ENCODE measurements around the gene PRSS21. TPM values are rescaled to one million over a fixed set of nuclear protein-coding genes. Genes with fewer than 3 reads are reported as not detected.

PRSS21 gene
- total RNA-seq, 2 donors from 2014 or later = 0.53 to 21.5 TPM

DNA sequence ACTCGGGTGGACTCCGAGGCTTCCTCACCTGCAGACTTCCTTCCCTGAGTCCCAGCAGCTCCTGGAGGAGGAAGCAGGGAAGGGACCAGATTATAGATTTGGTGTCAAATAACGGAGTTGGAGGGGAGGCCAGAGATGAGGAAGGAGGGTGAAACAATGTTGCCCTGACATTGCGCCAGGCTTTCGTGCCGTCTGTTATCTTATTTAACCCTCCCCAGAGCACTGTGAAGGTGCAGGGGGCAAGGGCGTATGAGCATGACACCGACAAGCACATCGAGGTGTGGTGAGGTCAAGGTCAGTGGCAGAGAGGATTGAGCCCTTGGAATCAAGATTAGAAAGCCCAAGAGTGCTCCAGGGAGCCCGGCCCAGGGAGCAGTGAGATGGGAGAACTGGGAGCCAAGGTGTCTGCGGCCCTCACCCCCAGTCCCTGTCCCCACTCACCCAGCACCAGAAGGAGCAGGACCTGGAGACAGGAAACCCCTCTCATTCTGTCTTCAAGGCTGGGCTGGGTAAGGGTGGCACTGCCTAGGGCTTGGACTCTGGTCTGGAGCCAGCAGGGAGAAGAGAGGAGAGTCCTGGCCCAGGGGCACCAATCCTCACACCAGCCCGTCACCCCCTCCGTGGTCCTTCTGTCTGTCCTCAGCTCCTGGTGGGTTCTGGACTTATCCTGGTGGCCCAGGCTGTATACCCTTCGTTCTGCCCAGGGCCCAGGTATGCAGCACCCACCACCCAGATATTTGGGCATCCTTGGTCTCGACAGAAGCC is 30.8 kb upstream of the PRSS21 start:
- DNase-seq (ENCODE audit: low spot score) = no peak
- peaks cover 5 to 9% of the 10 kb centered on the region in 2 donors for H3K4me1 Mint-ChIP-seq (ENCODE audit: low read depth in 2 of 2)
- no peak overlapping the region for H3K27ac Mint-ChIP-seq
- no peaks in the 10 kb centered on the region for H3K36me3 Mint-ChIP-seq
- H3K27me3 Mint-ChIP-seq = peaks cover 0 to 6% of the 10 kb centered on the region in 2 donors
- ATAC-seq = no peak
- H3K4me3 Mint-ChIP-seq = peak overlapping the region; percentile 8
- H3K9me3 Mint-ChIP-seq = no peaks in the 10 kb centered on the region

GRCh38 chr16:2786826-2787151 is 30.2 kb upstream of the PRSS21 start:
- Mint-ChIP-seq H3K27me3 (peaks cover 0 to 8% of the 10 kb centered on the region in 2 donors), H3K27ac (no peak overlapping the region), H3K9me3 (no peaks in the 10 kb centered on the region), H3K4me1 (ENCODE audit: low read depth in 2 of 2) (peaks cover 5 to 9% of the 10 kb centered on the region in 2 donors), H3K4me3 (no peak overlapping the region), H3K36me3 (no peaks in the 10 kb centered on the region)
- no peak for ATAC-seq
- no peak for DNase-seq (ENCODE audit: low spot score)

GRCh38 chr16:2787406-2787805 is 29.6 kb upstream of the PRSS21 start, which contains the start of gene PRSS33:
PRSS33 (minus strand) TSS chr16:2787560; CDS start chr16:2786547, 1,013 bp downstream.
- Mint-ChIP-seq H3K27ac (no peak within 1 kb of the TSS), H3K27me3 (peaks cover 0 to 9% of the 10 kb centered on the region in 2 donors), H3K4me3 (no peak within 1 kb of the TSS), H3K9me3 (no peaks in the 10 kb centered on the region), H3K4me1 (ENCODE audit: low read depth in 2 of 2) (peaks cover 5 to 9% of the 10 kb centered on the region in 2 donors), H3K36me3 (no peaks in the 10 kb centered on the region)
- no peak for DNase-seq (ENCODE audit: low spot score)
- ATAC-seq = no peak

- DNase-seq (ENCODE audit: low spot score) = no peak
- Mint-ChIP-seq H3K9me3 (no peaks in the 10 kb centered on the region), H3K4me1 (ENCODE audit: low read depth in 2 of 2) (peaks cover 5 to 9% of the 10 kb centered on the region in 2 donors), H3K36me3 (no peaks in the 10 kb centered on the region), H3K27me3 (peaks cover 0 to 11% of the 10 kb centered on the region in 2 donors), H3K4me3 (no peak overlapping the region), H3K27ac (no peak overlapping the region)
- ATAC-seq = no peak
Observed at GRCh38 chr16:2787961-2788360, 29.1 kb upstream of the PRSS21 start.

- H3K36me3 Mint-ChIP-seq = no peaks in the 10 kb centered on the region
- ATAC-seq (no peak), DNase-seq (ENCODE audit: low spot score) (no peak)
- H3K4me3 Mint-ChIP-seq = no peak overlapping the region
- H3K27me3 Mint-ChIP-seq = peaks cover 0 to 14% of the 10 kb centered on the region in 2 donors
- no peaks in the 10 kb centered on the region for H3K9me3 Mint-ChIP-seq
- peaks cover 5 to 6% of the 10 kb centered on the region in 2 donors for H3K4me1 Mint-ChIP-seq (ENCODE audit: low read depth in 2 of 2)
- H3K27ac Mint-ChIP-seq = no peak overlapping the region
Observed at GRCh38 chr16:2790631-2791030, 26.4 kb upstream of the PRSS21 start.

DNA sequence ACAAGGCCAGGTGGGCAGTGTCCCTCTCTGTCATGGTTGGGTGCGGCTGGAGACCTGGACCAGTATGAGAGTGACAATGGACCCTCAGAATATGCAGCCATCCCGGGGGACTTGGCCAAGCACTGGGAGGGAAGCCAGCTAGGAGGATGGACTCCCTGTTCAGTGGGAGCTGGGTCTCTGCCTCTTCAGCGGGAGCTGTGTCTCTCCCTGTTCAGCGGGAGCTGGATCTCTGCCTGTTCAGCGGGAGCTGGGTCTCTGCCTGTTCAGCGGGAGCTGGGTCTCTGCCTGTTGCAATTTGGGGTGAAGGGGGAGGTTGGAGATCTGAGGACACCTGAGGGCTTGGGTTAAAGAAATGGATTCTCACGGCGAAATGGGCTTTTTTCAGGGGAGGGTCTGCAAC is 25.9 kb upstream of the PRSS21 start:
- no peak for ATAC-seq
- no peaks in the 10 kb centered on the region for H3K36me3 Mint-ChIP-seq

GRCh38 chr16:2792940-2793339 is 24.1 kb upstream of the PRSS21 start:
- H3K9me3 Mint-ChIP-seq = no peaks in the 10 kb centered on the region
- H3K4me1 Mint-ChIP-seq (ENCODE audit: low read depth in 2 of 2) = no peaks in the 10 kb centered on the region
- no peak for DNase-seq (ENCODE audit: low spot score)
- ATAC-seq = no peak
- H3K36me3 Mint-ChIP-seq = no peaks in the 10 kb centered on the region
- no peak overlapping the region for H3K27ac Mint-ChIP-seq
- H3K27me3 Mint-ChIP-seq = peaks cover 0 to 11% of the 10 kb centered on the region in 2 donors
- no peak overlapping the region for H3K4me3 Mint-ChIP-seq

More for the DNA sequence above, 25.9 kb upstream of the PRSS21 start:
- no peaks in the 10 kb centered on the region for H3K9me3 Mint-ChIP-seq
- H3K4me1 Mint-ChIP-seq (ENCODE audit: low read depth in 2 of 2) = peaks cover 2 to 3% of the 10 kb centered on the region in 2 donors
- no peak overlapping the region for H3K27ac Mint-ChIP-seq
- peaks cover 0 to 11% of the 10 kb centered on the region in 2 donors for H3K27me3 Mint-ChIP-seq
- DNase-seq (ENCODE audit: low spot score) = no peak
- H3K4me3 Mint-ChIP-seq = no peak overlapping the region

DNA sequence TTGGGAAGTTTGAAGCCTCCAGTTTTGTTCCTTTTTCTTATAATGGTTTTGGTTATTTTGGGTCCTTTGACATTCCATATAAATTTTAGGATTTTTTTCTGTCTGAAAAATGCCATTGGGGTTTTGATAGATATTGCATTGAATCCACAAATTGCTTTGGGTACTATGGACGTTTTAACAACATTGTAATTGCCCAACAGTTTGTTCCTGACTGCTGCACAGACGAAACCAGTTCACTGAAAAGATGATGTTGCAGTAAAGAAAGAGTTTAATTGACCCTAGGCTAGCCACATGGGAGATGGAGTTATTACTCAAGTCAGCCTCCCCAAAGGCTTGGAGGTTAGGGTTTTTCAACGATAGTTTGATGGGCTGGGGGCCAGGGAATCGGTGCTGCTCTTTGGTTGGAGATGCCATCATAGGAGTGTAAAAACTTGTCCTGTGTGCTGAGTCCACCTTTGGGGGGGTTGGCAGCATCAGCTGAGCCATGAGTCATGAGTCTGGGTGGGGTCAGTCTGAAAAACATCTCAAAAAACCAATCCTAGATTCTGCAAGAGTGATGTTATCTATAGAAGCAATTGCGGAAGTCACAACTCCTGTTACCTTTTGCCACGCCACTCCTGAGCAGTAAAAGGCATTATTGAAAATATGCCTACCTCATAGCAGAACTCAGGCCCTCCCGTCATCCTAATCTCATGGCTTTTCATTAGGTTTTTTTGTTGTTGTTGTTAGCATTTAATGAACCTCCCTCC is 21.5 kb upstream of the PRSS21 start:
- Mint-ChIP-seq H3K27me3 (peaks cover 0 to 11% of the 10 kb centered on the region in 2 donors), H3K9me3 (no peaks in the 10 kb centered on the region), H3K27ac (peak overlapping the region in 1 of 2 donors; percentile 69), H3K4me3 (no peak overlapping the region), H3K4me1 (ENCODE audit: low read depth in 2 of 2) (no peaks in the 10 kb centered on the region), H3K36me3 (no peaks in the 10 kb centered on the region)
- DNase-seq (ENCODE audit: low spot score) (no peak), ATAC-seq (peak in 1 of 2 donors; percentile 48)

- Mint-ChIP-seq H3K4me1 (ENCODE audit: low read depth in 2 of 2) (no peaks in the 10 kb centered on the region), H3K9me3 (no peaks in the 10 kb centered on the region), H3K27ac (no peak overlapping the region), H3K36me3 (no peaks in the 10 kb centered on the region), H3K27me3 (peaks cover 2 to 6% of the 10 kb centered on the region in 2 donors), H3K4me3 (no peak overlapping the region)
- no peak for DNase-seq (ENCODE audit: low spot score)
- ATAC-seq = no peak
Observed at GRCh38 chr16:2798723-2799204, 18.3 kb upstream of the PRSS21 start.

- ATAC-seq (no peak), DNase-seq (ENCODE audit: low spot score) (no peak)
- no peak overlapping the region for H3K4me3 Mint-ChIP-seq
- no peak overlapping the region for H3K27ac Mint-ChIP-seq
- peaks cover 1 to 6% of the 10 kb centered on the region in 2 donors for H3K27me3 Mint-ChIP-seq
- H3K4me1 Mint-ChIP-seq (ENCODE audit: low read depth in 2 of 2) = no peaks in the 10 kb centered on the region
- no peaks in the 10 kb centered on the region for H3K36me3 Mint-ChIP-seq
- H3K9me3 Mint-ChIP-seq = no peaks in the 10 kb centered on the region
Observed at GRCh38 chr16:2799205-2799858, 17.7 kb upstream of the PRSS21 start.

- no peaks in the 10 kb centered on the region for H3K36me3 Mint-ChIP-seq
- H3K4me3 Mint-ChIP-seq = no peak overlapping the region
- ATAC-seq (no peak), DNase-seq (ENCODE audit: low spot score) (no peak)
- H3K27ac Mint-ChIP-seq = no peak overlapping the region
- H3K9me3 Mint-ChIP-seq = no peaks in the 10 kb centered on the region
- H3K4me1 Mint-ChIP-seq (ENCODE audit: low read depth in 2 of 2) = no peaks in the 10 kb centered on the region
- H3K27me3 Mint-ChIP-seq = peaks cover 0 to 6% of the 10 kb centered on the region in 2 donors
Observed at GRCh38 chr16:2799859-2800226, 17.2 kb upstream of the PRSS21 start.

DNA sequence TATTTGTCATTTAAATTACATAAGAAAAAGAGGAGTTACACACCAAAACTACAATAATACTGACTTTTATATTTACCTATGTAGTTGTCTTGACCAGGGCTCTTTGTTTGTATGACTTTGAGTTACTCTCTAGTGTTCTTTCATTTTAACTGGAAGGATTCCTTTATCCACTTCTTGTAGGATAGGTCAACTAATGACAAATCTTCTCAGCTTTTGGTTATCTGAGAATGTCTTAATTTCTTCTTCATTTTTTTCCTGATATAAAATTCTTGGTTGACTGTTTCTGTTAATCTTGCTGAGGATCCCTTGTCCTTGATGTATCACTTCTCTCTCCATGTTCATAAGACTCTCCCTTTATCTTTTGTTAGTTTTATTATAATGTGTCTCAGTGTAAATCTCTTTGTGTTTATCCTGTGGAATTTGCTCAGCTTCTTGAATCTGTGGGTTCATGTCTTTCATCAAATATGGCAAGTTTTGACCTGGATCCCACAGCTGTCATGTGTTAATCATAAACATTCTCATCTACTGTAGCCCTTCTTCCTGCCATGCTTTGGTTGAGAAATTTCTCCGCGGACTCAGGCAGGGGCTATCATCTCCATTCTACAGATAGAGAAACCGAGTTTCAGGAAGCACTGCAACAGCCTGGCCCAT is 13.4 kb upstream of the PRSS21 start:
- H3K4me1 Mint-ChIP-seq (ENCODE audit: low read depth in 2 of 2) = no peaks in the 10 kb centered on the region
- ATAC-seq = no peak
- no peak overlapping the region for H3K27ac Mint-ChIP-seq
- no peak for DNase-seq (ENCODE audit: low spot score)
- no peaks in the 10 kb centered on the region for H3K9me3 Mint-ChIP-seq
- H3K4me3 Mint-ChIP-seq = no peak overlapping the region
- H3K27me3 Mint-ChIP-seq = peaks cover 5 to 7% of the 10 kb centered on the region in 2 donors
- no peaks in the 10 kb centered on the region for H3K36me3 Mint-ChIP-seq

- no peaks in the 10 kb centered on the region for H3K36me3 Mint-ChIP-seq
- ATAC-seq = peak in 1 of 2 donors; percentile 33
- no peaks in the 10 kb centered on the region for H3K4me1 Mint-ChIP-seq (ENCODE audit: low read depth in 2 of 2)
- no peak overlapping the region for H3K27ac Mint-ChIP-seq
- H3K4me3 Mint-ChIP-seq = no peak overlapping the region
- H3K27me3 Mint-ChIP-seq = peaks cover 8 to 16% of the 10 kb centered on the region in 2 donors
- no peaks in the 10 kb centered on the region for H3K9me3 Mint-ChIP-seq
- DNase-seq (ENCODE audit: low spot score) = no peak
Observed at GRCh38 chr16:2804728-2805127, 12.3 kb upstream of the PRSS21 start.
